GM18505 (cell line): Measurements from ENCODE around the gene TNFRSF1A.

Experiments
- ATAC-seq: cut with Tn5 transposase; IDR thresholded peaks from one replicate; pipeline ENCODE4 v1.9.1; 2021; ENCODE audit not compliant: unreplicated experiment
- POLR2A ChIP-seq: IDR thresholded peaks from 4 replicates; pipeline ENCODE4 v1.6.1; 2011; ENCODE audit warnings: borderline replicate concordance; ENCODE audit not compliant: insufficient read depth, insufficient read length; ENCODE audit errors: extremely low read depth

The TNFRSF1A gene

DNA sequence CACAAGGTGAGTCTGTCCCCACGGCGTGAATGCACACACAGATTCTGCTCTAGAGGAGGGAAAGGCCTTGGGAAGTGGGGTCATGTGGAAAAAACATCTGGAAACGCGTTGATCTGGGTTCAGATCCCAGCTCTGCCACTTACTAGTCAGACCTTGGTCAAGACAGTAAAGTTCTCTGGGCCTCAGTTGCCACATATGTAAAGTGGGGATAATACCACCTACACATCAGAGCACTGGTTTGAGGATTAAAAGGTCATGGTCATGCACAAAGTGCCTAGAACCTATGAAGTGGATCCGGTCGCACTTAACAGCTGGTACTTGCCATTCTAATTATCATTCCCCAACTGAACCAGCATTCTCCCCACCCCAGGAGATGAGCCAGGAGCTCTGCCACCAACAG, 26.7 kb downstream of the TNFRSF1A start:
- ATAC-seq, result no peak
- no peak for TF ChIP-seq POLR2A

DNA sequence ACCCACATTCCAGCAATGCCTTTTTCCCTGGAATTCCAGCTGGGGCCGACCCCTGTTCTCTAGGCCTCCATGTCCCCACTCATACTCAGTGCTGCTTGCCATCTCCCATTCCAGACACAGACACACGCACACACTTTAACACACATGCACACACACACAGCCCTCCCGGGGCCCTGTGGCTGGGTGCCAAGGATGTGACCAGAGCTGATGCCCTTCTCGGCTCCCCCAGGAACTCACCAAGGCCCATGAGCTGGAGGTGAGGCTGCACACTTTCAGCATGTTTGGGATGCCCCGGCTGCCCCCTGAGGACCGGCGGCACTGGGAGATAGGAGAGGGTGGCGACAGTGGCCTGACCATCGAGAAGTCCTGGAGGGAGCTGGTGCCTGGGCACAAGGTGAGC, 27.1 kb downstream of the TNFRSF1A start:
- no peak for ATAC-seq
- no peak for TF ChIP-seq POLR2A

DNA sequence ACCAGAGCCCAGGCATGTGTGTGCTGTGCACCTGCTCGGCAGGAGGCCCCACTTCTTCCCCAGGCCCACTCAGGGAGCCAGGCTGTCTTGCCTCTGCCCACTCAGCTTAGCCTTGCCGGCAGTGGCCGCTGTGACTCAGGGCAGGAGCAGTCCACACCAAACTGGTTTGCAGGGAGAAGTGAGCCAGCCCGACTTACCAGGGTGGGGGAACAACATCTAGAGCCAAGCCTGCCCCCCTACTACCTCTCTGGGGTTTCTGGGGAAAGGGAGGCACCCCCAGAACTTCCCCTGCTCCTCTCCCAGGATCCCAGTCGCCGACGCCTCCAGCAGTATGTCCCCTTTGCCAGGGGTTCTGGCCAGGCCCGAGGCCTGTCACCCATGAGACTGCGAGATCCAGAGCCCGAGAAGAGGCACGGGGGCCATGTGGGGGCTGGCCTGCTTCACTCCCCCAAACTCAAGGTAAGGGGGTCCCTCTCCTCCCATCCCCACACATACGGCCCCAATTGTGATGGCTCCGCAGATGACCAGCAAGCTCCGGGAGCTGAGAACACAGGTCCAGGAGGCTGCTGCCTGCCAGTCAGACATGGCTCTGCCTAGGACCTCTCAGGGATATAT, 28.4 kb downstream of the TNFRSF1A start:
- no peak for ATAC-seq
- no peak for TF ChIP-seq POLR2A

DNA sequence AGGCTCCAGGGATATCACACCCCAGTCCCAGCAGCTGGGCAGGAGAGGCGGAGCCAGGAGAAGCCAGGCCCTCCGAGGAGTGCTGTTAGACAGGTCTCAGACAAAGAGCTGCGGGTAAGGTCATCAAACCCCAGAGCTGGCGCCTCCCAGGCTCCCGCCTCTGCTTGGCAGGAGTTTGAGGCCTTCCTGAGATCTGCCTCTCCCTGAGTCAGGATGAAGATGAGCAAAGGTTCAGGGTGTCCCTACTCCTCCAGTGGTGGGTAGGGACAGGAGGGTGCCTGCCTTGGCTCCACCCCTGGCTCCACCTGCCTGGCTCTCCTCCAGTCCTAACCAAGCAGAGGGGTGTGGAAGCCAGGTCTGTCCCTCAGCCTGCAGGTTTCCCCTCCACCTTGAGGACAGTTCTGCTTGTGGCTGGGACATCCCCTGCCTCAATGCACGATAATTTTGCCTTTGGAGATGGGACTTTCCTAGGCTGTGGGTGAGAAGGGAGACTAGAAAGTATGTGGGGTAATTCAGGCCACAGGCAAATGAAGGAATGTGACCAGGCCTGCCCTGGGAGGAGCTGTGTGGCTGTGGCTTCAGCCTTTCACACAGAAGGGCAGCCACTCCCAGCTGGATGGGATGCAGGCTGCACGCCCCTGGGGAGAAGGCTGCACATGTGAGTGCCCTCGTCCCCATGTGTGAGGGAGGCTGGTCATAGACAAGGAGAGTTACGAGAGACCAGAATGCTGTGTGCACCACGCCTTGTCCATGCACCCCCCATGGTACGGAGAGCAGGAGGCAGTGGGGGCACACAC, 29.1 kb downstream of the TNFRSF1A start:
- ATAC-seq, result no peak
- TF ChIP-seq POLR2A, result no peak

DNA sequence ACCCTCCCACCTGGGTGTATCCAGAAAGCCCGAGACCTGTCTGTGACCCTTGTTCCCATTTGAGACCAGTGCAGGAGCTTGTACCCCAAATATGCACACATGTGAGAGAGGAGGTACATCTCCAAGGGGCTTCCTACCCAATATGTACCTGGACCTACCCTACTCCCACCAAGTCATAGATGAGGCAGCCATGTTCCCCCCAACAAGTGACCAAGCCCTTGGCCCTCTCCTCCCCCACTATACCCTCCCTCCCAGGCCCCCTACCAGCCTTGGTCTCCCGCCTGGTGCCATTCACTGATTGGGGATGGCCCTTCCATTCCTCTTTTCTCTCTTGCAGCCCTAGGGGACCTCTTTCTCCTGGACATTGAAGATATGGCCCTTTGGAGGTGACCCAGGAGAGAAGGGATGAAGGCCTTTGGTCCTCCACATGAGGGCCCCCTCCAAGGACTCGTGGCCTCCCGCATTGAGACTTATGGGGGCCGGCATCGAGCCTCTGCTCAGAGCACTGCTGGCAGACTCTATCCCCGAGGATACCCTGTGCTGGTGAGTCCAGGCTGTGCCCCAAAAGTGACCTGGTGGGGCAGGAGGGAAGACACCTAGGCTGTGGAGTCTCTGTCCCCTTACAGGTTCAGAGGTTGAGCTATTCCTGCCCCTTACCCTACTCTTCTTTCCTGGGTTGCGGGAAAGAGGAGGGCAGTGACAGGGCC, 29.9 kb downstream of the TNFRSF1A start:
- no peak for TF ChIP-seq POLR2A
- ATAC-seq, result no peak

DNA sequence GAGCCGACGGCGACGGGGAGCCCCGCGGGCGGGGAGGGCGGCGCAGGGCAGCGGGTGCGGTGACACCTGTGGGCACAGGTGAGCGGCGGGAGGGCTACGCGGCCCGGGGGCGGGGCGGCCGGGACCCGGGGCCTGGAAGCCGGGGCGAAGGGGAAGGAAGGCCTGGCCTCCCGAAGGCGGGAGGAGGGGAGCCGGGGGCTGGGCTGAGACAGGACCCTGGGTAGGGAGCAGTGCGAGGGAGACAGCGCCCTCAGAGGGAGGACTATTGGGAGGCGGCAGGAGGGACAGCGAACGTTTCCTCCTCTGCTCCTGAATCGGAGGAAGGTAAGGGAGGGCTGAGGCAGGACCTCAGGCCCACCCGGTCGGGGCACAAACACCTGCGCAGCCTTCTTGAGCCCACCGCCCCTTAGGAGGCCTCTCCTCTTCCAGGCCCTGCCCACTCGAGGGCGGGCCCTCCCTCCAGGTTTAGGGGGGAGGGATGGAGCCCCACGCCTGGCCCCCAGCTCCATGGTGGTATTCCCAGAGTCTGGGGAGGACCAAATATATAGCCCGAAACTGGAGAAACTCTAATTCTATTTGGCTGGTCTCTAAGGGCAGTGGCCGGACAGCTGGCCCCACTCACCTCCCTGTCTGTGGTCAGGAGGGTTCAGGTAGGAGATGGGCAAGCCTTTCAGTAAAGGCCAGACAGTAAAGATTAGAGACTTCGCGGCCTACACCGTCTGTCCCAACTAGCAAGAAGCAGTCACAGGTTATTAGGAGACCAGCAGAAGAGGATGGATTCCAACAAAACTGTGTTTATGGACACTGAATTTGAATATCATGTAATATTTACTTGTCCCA, 30.9 kb downstream of the TNFRSF1A start:
- no peak for TF ChIP-seq POLR2A
- no peak for ATAC-seq

DNA sequence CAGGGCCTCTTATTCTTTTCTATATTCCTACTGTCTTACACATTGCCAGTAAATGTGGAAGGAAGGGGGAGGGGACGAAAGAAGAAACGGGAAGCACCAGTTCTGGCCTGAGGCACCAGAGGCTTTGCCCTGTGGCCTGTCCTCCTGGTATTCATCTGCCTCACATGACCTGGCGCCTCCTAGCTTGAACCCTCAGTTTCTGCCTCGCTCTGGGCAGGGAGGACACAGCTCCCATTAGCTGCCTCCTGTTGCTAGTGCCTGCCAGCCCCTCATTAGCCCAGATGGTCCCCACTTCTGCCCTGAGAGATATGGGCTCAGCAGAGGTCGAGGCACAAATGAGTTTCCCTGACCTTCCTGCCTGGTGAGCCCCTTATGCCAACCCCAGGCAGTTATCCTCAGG, 34.3 kb downstream of the TNFRSF1A start:
- ATAC-seq, result no peak
- no peak for TF ChIP-seq POLR2A

DNA sequence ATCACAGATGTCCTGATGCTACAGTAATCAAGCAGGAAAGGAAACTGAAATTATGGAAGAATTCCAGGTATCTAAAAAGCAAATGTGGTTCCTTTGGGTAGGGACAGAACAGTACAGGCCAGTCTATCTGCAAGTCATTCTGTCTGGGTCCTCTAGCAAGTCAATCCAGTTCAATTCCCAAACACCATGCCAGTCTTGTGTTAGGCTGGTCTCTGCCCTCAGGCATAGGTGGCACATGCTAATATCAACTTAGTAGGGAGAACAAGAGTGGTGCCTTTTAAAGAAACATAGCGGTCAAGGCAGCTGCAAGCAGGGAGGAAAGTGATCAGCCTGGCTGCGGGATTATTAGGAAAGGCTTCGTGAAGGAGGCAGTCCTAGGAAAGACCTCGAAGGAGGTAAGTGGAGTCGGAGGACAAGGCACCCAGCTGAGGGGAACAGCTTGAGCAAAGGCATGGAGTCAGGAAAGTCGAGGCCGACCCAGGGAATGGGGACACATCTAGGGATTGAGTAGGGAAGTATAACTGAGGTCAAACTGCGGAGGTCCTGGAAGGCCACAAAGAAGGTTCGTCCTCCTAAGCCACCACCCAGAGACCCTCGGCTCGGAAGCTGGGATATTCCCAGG, 35.2 kb downstream of the TNFRSF1A start:
- TF ChIP-seq POLR2A, result no peak

DNA sequence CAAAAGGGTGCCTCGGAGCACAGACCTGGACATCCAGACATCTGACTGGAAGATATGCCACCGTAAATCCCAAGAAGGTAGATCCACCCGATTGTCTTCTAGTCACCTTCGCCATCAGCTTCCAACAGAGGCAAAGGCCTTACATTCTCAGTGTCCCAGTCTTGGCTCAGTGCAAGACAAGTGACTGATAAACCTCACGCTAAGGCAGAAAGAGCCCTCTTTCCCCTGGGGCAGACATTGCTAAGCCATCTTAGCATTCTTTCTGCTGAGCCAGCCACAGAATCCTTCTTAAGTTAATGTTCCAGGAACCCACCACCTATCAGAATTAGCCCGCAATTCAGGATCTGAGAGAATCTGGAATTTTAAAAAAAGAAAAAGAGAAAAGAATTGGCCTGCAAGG, 35.7 kb downstream of the TNFRSF1A start:
- ATAC-seq, result no peak
- no peak for TF ChIP-seq POLR2A

More for the DNA sequence above, 35.2 kb downstream of the TNFRSF1A start:
- no peak for ATAC-seq

DNA sequence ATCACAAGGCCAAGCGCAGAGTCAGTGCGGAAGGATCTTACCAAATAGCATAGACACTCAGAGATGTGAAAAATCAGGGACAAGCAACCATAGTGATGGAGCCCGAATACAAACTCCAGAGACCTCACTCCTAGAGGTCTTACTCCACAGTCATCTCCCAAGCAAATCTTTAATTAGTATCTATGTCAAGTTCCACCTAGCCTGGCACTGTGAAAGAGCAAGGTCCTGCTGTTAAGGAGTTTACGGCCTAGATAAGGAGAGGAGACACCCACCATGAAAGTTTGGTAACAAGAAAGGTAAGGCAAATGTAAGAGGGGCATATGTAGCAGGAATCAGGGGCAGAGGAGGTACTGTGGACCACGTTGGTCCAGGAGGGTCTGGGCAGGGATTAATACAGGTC, 38.8 kb downstream of the TNFRSF1A start:
- no peak for ATAC-seq
- no peak for TF ChIP-seq POLR2A

DNA sequence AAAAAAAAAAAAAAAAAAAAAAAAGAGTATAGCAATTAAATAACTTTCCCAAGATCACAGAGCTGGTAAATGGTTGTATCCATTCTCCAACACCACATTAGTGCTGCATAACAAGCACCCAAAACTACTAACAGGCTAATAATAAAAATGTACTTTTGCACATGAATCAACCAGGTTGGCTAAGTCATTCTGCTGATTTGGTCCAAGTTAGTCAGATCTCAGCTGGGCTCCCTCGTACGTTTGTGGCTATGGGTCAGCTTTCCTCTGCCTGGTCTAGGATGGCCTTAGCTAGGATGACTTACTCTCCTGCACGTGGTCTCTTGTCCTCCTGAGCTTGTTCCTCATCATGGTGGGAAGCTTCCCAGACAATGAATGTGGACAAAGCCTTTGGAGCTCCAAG, 39.3 kb downstream of the TNFRSF1A start:
- no peak for TF ChIP-seq POLR2A
- no peak for ATAC-seq

DNA sequence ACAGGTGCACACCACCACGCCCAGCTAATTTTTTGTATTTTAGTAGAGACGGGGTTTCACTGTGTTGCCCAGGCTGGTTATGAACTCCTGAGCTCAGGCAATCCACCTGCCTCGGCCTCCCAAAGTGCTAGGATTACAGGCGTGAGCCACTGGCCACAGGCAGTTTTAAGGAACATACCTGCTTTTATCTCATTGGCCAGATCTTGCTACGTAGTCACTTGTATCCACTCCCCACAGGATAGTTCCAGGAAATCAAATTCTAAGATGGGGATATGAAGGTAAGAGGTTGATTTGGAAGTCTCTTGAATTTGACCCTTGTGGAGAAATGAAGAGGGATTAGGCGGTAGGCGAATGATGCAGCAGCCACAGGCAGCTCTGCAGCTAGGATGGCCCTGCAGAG, 40.2 kb downstream of the TNFRSF1A start:
- ATAC-seq, result no peak
- no peak for TF ChIP-seq POLR2A

DNA sequence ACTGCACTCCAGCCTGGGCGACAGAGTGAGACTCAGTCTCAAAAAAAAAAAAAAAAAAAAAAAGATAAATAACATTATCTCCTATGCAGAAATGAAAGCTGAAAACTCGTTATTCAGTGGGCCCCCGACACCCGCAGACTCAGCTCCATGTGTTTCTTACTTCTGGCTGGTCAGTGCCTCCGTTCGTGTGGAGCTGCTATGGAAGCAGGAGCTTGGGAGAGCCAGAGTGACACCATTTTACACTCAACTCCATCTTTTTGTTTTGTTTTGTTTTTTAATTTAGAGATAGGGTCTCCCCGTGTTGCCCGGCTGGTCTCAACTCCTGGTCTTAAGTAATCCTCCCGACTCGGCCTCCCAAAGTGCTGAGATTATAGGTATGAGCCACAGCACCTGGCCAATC, 44.7 kb downstream of the TNFRSF1A start:
- ATAC-seq, result no peak
- TF ChIP-seq POLR2A, result no peak

DNA sequence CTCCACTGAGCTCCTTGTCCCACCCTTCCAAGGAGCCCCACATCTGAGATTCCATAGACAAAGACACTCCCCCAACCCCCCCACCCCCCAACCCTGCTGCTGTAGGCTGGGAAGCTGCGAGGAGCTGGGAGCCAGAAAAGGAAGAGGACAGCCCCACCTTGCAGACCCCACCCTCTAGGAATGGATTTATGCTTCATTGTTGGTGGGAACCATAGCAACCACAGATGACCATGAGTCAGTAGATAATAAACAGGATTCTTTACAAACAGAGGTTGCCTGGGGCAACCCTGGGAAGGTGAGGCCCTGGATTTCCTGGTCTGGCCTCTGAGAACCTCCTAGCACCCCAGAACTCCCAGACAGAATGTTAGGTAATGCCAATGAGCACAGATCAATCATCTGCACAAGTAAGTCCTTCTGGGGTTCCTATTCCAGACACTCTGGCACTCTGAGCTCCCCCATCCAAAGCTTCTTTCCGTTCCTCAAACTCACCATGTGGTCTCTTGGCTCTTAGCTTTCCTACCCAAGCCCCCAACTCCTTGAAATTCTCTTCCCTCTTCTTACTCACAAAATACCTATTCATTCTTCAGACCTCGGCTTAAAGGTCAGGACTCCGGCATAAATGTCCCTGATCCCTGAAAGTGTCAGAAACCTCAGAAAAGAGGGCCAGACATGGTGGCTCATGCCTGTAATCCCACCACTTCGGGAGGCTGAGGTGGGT, 46.6 kb downstream of the TNFRSF1A start:
- ATAC-seq, result no peak
- TF ChIP-seq POLR2A, result no peak
